ENCODE measurements around the gene HES1. TPM values are rescaled to one million over a fixed set of nuclear protein-coding genes. Genes with fewer than 3 reads are reported as not detected.

HES1 gene
- total and polyA plus RNA-seq, 9 of the 15 experiments (the other 6 are each of a cell fraction or from before 2014, with no cell fraction given) = 3.4 to 37.0 (median 19.3) TPM

DNA sequence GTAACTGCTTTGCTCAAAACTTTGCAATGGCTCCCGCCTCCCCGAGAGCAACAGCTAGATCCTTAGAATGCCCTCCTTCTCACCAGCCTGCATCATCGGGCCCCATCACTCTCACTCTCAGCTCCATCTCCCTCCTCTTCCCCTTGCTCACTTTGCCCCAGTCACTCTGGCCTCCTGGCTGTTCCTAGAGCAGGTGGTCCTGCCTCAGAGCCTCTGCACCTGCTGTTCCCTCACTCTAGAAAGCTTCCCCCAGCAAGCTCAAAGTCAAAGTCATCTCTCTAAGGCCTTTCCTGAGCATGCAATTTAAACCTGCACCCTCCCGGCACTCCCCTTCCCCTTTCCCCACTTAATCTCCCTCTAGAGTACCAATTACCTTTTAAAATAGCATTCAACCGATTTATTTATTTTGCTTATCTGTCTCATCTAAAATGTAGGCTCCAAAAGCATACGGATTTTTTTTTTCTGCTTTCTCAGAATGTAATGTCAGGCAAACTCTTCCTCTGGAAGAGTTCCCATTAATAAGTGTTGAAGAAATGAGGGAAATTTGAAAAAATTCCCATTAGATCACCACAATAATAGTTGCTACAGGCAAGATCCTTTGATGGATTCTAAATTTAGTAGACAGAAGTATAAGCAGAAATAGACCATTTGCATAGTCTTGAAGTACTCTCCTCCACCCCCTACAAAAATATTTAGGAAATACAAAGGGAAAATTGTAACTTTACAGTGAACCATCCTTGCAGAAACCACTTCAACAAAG lies 15.9 kb upstream of the HES1 start (continued):
- no peak for TF ChIP-seq FOXA3 (CRISPR knock-in tag; conservative IDR thresholded peaks at IDR 0.05 in 1 of 2, IDR thresholded peaks at IDR 0.05 in 1 of 2)
- no peak for TF ChIP-seq YY1 (IDR thresholded peaks at IDR 0.05; ENCODE audit: borderline replicate concordance in 1 of 3, control insufficient read depth in 1 of 3, extremely low read depth in 1 of 3, insufficient read depth in 3 of 3, insufficient read length in 1 of 3, insufficient replicate concordance in 2 of 3, low read depth in 1 of 3, low read length in 2 of 3)
- no peak for TF ChIP-seq TAF9B (IDR thresholded peaks at IDR 0.05; ENCODE audit: partially characterized antibody)
- TF ChIP-seq SRSF3 (IDR thresholded peaks at IDR 0.05; ENCODE audit: insufficient read depth, low read length) = no peak

DNA sequence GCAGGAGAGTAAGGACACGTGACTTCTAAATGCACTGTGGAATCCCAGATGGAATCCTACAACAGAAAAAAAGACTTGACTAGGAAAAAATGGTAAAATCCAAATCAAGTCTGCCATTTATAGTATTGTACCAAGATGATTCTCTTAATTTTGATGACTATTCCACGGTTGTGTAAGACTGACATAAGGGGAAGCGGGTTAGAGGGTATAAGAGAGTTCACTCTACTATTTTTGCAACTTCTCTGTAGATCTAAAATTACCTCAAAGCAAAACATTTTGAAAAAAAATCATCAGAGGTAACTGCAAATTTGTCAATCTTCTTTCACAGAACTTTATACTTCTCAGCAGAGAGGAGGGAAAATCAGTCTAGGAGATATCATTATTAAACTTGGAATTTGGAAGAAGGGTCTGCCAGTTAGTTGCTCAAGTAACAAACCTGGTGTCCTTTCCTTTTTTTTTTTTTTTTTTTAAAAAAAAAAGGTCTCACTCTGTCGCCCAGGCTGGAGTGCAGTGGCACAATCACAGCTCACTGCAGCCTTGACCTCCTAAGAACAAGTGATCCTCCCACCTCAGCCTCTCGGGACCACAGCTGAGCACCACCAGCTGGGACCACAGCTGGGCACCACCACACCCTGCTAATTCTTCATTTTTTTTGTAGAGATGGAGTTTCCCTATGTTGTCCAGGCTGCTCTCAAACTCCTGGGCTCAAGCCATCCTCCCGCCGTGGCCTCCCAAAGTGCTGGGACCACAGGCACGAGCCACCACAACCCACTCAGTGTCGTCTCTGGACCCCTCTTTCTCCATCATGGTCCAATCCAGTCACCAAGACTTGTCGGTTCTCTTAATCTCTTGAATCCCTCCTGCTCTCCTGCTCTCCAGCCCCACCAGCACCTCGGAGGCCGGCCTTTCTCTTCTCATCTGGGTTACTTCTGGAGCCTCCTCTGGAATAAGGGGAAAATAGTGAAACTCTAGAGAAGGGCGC lies 14.9 kb upstream of the HES1 start:
- H4K20me1 ChIP-seq (replicated peaks; ENCODE audit: control insufficient read depth, insufficient read depth, low read length) = no peaks in the 10 kb centered on the region
- H3K4me3 ChIP-seq = no peak overlapping the region
- H2AFZ ChIP-seq (ENCODE audit: low read depth, low read length) = no peak overlapping the region
- no peaks in the 10 kb centered on the region for H3K4me1 ChIP-seq (replicated peaks in 1 of 2; ENCODE audit: control insufficient read depth in 2 of 2, insufficient read depth in 2 of 2, low read length in 2 of 2)
- POLR2A ChIA-PET = no interaction called here
- no peak overlapping the region for H3K4me2 ChIP-seq (ENCODE audit: insufficient read depth, low read length)
- ATAC-seq (no peak), DNase-seq (ENCODE audit: extremely low read depth in 1 of 4, low spot score in 3 of 4) (no peak), FAIRE-seq (no peak)
- CTCF ChIA-PET (ENCODE audit: low intra/inter-chr PET ratio) = no interaction called here
- H3K9me1 ChIP-seq (ENCODE audit: control insufficient read depth, insufficient read depth, low read length) = no peaks in the 10 kb centered on the region
- peaks cover 5 to 15% of the 10 kb centered on the region in 2 experiments; a peak in 3 of 5 replicates for H3K27me3 ChIP-seq (ENCODE audit: control insufficient read depth in 2 of 2, insufficient read depth in 2 of 2, low read length in 2 of 2)
- no peaks in the 10 kb centered on the region for H3K36me3 ChIP-seq (ENCODE audit: control insufficient read depth, insufficient read depth, low read length)
- 37% methylated on average over 12 of the region's 13 CpGs for WGBS (ENCODE audit: insufficient coverage, low coverage, missing lambda C conversion rate)
- in situ Hi-C loops (cut with MboI) = no loop called here
- TF ChIP-seq ZNF121 (CRISPR knock-in tag; conservative IDR thresholded peaks at IDR 0.05) (no peak), RAD51 (IDR thresholded peaks at IDR 0.05; ENCODE audit: borderline replicate concordance, low read depth) (peak; percentile 48)
- TF ChIP-seq, protein P1, sequence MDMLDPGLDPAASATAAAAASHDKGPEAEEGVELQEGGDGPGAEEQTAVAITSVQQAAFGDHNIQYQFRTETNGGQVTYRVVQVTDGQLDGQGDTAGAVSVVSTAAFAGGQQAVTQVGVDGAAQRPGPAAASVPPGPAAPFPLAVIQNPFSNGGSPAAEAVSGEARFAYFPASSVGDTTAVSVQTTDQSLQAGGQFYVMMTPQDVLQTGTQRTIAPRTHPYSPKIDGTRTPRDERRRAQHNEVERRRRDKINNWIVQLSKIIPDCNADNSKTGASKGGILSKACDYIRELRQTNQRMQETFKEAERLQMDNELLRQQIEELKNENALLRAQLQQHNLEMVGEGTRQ (CRISPR knock-in tag; IDR thresholded peaks at IDR 0.05) = peak; percentile 43
- no peaks in the 10 kb centered on the region for H3K79me2 ChIP-seq (ENCODE audit: control insufficient read depth, insufficient read depth, low read length)
- BruUV-seq (replicated peaks) = no TSS peak
- no peak overlapping the region for H3K27ac ChIP-seq (ENCODE audit: extremely low read depth, low read depth, low read length)
- no peak overlapping the region for H3K9ac ChIP-seq (ENCODE audit: insufficient read depth in 1 of 2, low read depth in 2 of 2, low read length in 2 of 2)
- intact Hi-C loops (cut with micrococcal nuclease) = no loop called here
- no peaks in the 10 kb centered on the region for H3K9me3 ChIP-seq (replicated peaks; ENCODE audit: control insufficient read depth, insufficient read depth, low read depth, low read length)
